Adrenal gland (tissue), 12 donors: ENCODE results near the gene ZNF341. TPM values are rescaled to one million over a fixed set of nuclear protein-coding genes. Genes with fewer than 3 reads are reported as not detected.
A peak's percentile ranks its signal among the peaks of the same experiment; 100 is the strongest.

Source experiments
- DNase-seq, 7 donors: peaks; one replicate each; pipeline ENCODE4 v3.0.0-alpha.2; 2019 to 2020
- H3K27ac ChIP-seq, 5 donors: fragments of 200-600 bp; sonication (generic) in 4 of 5; 1 replicate in 3 of 5; 2 replicates in 2 of 5; pipeline versions ENCODE4 v1.5.1 to v1.8.0; 2016 to 2020; ENCODE audit warnings: mild to moderate bottlenecking in 1 of 5
- H3K27me3 ChIP-seq: fragments of 200-600 bp; 2 replicates; pipeline ENCODE4 v1.8.0; 2021
- H3K36me3 ChIP-seq, 2 donors: fragments of 200-600 bp; replicated peaks in 1 of 2; 1 replicate in 1 of 2; 2 replicates in 1 of 2; pipeline versions ENCODE4 v1.5.1 to v1.8.0; 2018 to 2022
- H3K4me1 ChIP-seq, 2 donors: fragments of 200-600 bp; replicated peaks in 1 of 2; 1 replicate in 1 of 2; 2 replicates in 1 of 2; pipeline versions ENCODE4 v1.5.1 to v1.8.0; 2018 to 2021
- H3K4me3 ChIP-seq, 4 donors: fragments of 200-600 bp; sonication (generic) in 3 of 4; one replicate each; pipeline ENCODE4 v1.5.1; 2016 to 2018
- H3K9me3 ChIP-seq, 3 donors: fragments of 200-600 bp; sonication (generic) in 1 of 3; replicated peaks in 1 of 3; 1 replicate in 2 of 3; 2 replicates in 1 of 3; pipeline versions ENCODE4 v1.5.1 to v1.8.0; 2016 to 2021
- CTCF ChIP-seq, 6 experiments: fragments of 450-650 bp in 4 of 6; fragments of 200-600 bp in 2 of 6; sonication (generic) in 1 of 6; IDR thresholded peaks; 1 replicate in 5 of 6; 2 replicates in 1 of 6; pipeline versions ENCODE4 v1.5.1 to v1.8.0; 2016 to 2021; ENCODE audit warnings: antibody characterized with exemption in 6 of 6, mild to moderate bottlenecking in 2 of 6, moderate library complexity in 1 of 6
- POLR2A ChIP-seq, 2 donors: fragments of 450-650 bp; IDR thresholded peaks; one replicate each; pipeline ENCODE4 v1.6.1; 2017; ENCODE audit warnings: antibody characterized with exemption in 2 of 2, mild to moderate bottlenecking in 2 of 2, moderate library complexity in 1 of 2
- WGBS, 4 donors: extraction: QIAGEN DNeasy Blood & Tissue Kit in 2 of 4; methylation state at CpG; one replicate each; pipeline versions ENCODE4 v1.1.5 to v1.1.7; 2013 to 2017; 5-methylcytosine and 5-hydroxymethylcytosine counted together
- intact Hi-C, 2 donors: fragments of 100-400 bp; cut with DNase I; formaldehyde crosslinking; loops; one replicate each; pipeline versions ENCODE4 v1.14.1 to v1.15.0; 2022 to 2023
- polyA plus RNA-seq, 3 donors: library from polyadenylated mRNA; stranded (reverse); fragments of 200-250 nt in 2 of 3; fragments of 350-450 nt in 1 of 3; fragmentation: Illumina TruSeq in 1 of 3; extraction: RNeasy Lipid Tissue Mini Kit (QIAGEN cat#74804) in 1 of 3; gene quantifications; one replicate each; pipeline ENCODE4 v1.2.3, GENCODE V29; 2013 to 2014
- total RNA-seq, 9 donors: library from RNA; depleted of rRNA in 4 of 9; stranded (reverse); fragments of >200 nt in 4 of 9; fragments of 120-200 nt in 1 of 9; fragmentation: NEBNext Ultra II Directional in 1 of 9; extraction: Animal tissue kit (Norgen Biotek cat#: 25700) in 1 of 9; gene quantifications; one replicate each; pipeline versions ENCODE4 v1.1.0 to v1.2.4, GENCODE V29; 2013 to 2023
- donor health status: healthy with polysubstance abuse.
- donor health status: Bipolar disorder and iron deficiency.
- donor health status: DM: yes; HTN: yes; CAD: no.
- donor health status: DM: no; HTN: no; CAD: no.
- donor health status: DM: no; HTN: no; CAD: no.
- donor health status: DM: yes; HTN: yes; CAD: no.

Gene ZNF341
- total and polyA plus RNA-seq, 12 donors = 1.1 to 9.2 (median 2.5) TPM

GRCh38 chr20:33703498-33704137 is 28.2 kb upstream of the ZNF341 start:
- Histone ChIP-seq H3K27me3 (no peaks in the 10 kb centered on the region), H3K27ac (no peak overlapping the region), H3K9me3 (no peaks in the 10 kb centered on the region), H3K4me3 (no peak overlapping the region), H3K4me1 (peaks cover 0 to 7% of the 10 kb centered on the region in 2 donors), H3K36me3 (peaks cover 0 to 17% of the 10 kb centered on the region in 2 donors)
- no peak for TF ChIP-seq CTCF (IDR thresholded peaks at IDR 0.05)
- no peak for TF ChIP-seq POLR2A (IDR thresholded peaks at IDR 0.05)
- intact Hi-C loops = no loop called here
- 90 to 98% (median 95%) methylated on average over 8 of the region's 8 CpGs for WGBS, 4 donors
- no peak for DNase-seq

GRCh38 chr20:33704197-33704924 is 27.4 kb upstream of the ZNF341 start:
- Histone ChIP-seq H3K4me3 (no peak overlapping the region), H3K27ac (no peak overlapping the region), H3K4me1 (peaks cover 3 to 12% of the 10 kb centered on the region in 2 donors), H3K36me3 (peaks cover 0 to 17% of the 10 kb centered on the region in 2 donors), H3K9me3 (no peaks in the 10 kb centered on the region), H3K27me3 (no peaks in the 10 kb centered on the region)
- no peak for TF ChIP-seq POLR2A (IDR thresholded peaks at IDR 0.05)
- 90 to 93% (median 93%) methylated on average over 8 to 11 of the region's 11 CpGs for WGBS, 4 donors
- DNase-seq = no peak
- intact Hi-C loops = no loop called here

GRCh38 chr20:33707668-33708067 is 24.1 kb upstream of the ZNF341 start:
- 88 to 94% (median 90%) methylated on average over 11 of the region's 11 CpGs for WGBS, 4 donors
- H3K4me1 ChIP-seq = peaks cover 3 to 12% of the 10 kb centered on the region in 2 donors
- no peak for DNase-seq
- TF ChIP-seq POLR2A (IDR thresholded peaks at IDR 0.05) = no peak
- no peak for TF ChIP-seq CTCF (IDR thresholded peaks at IDR 0.05)
- H3K27me3 ChIP-seq = no peaks in the 10 kb centered on the region
- peaks cover 0 to 21% of the 10 kb centered on the region in 2 donors for H3K36me3 ChIP-seq
- H3K4me3 ChIP-seq = no peak overlapping the region
- no peak overlapping the region for H3K27ac ChIP-seq
- intact Hi-C loops = no loop called here
- H3K9me3 ChIP-seq = no peaks in the 10 kb centered on the region

- H3K27ac ChIP-seq = peak overlapping the region; percentile 51 to 86 (median 79)
- peak in 6 of 7 donors; percentile 50 to 78 (median 62) for DNase-seq
- 62 to 69% (median 66%) methylated on average over 2 of the region's 2 CpGs; no CpG with 5 or more reads in 1 of the 4 donors for WGBS, 4 donors
- TF ChIP-seq POLR2A (IDR thresholded peaks at IDR 0.05) (no peak), CTCF (IDR thresholded peaks at IDR 0.05) (no peak)
- no peak overlapping the region for H3K4me3 ChIP-seq
- intact Hi-C loops = no loop called here
- no peaks in the 10 kb centered on the region for H3K27me3 ChIP-seq
- H3K36me3 ChIP-seq = peaks cover 0 to 33% of the 10 kb centered on the region in 2 donors
- H3K9me3 ChIP-seq = no peaks in the 10 kb centered on the region
- peaks cover 3 to 14% of the 10 kb centered on the region in 2 donors for H3K4me1 ChIP-seq
Observed at GRCh38 chr20:33709398-33709797, 22.4 kb upstream of the ZNF341 start.
